NT2/D1 (cell line): Measurements from ENCODE around the gene BCL2L15.

Experiments used
- YY1 ChIP-seq: IDR thresholded peaks from 2 replicates; pipeline ENCODE4 v1.6.1; 2011; ENCODE audit not compliant: insufficient read length, insufficient read depth
- ZNF274 ChIP-seq: IDR thresholded peaks from 2 replicates; pipeline ENCODE4 v1.6.1; 2011; ENCODE audit warnings: mild to moderate bottlenecking, low read depth, low read length

- TF ChIP-seq ZNF274 (no peak), YY1 (no peak)
Measured at GRCh38 chr1:113859478-113860175, 27.8 kb downstream of the BCL2L15 start.
